ENCODE data around the gene GCLC. TPM values are rescaled to one million over a fixed set of nuclear protein-coding genes. Genes with fewer than 3 reads are reported as not detected.

GCLC gene
- total and polyA plus RNA-seq, 9 of the 15 experiments (the other 6 are each of a cell fraction or from before 2014, with no cell fraction given) = 3.9 to 20.0 (median 9.4) TPM

DNA sequence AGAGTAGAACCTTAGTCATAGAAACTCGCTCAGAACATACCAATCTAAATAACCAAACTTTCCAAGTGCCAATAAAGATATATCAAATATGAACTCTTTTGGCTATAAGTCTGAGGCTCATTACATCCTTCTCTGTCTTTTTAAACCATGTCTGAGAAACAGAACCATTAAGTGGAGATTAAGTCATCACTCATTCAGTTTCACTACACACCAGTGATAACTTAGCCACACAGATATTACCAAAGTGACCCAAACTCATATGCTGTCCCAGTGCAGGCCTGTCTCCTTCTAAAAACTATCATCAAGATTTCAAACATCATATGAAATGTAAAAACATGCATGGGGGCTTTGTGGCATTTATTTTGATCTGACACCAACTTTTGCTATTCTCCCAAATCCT lies 12.0 kb downstream of the GCLC start:
- peak overlapping the region; percentile 38; the same call in 1 of the 3 replicates for H3K27ac ChIP-seq (ENCODE audit: extremely low read depth, low read depth, low read length)
- H3K9ac ChIP-seq (ENCODE audit: insufficient read depth in 1 of 2, low read depth in 2 of 2, low read length in 2 of 2) = no peak overlapping the region
- DNase-seq (ENCODE audit: extremely low read depth in 1 of 4, low spot score in 3 of 4) (no peak), FAIRE-seq (no peak), ATAC-seq (peak; percentile 47)
- no peaks in the 10 kb centered on the region; the same call in 2 of the 3 replicates for H3K79me2 ChIP-seq (ENCODE audit: control insufficient read depth, insufficient read depth, low read length)
- POLR2A ChIA-PET = interaction anchor here (0.6 to 0.7 kb wide), 2 partner anchors 12 to 960 kb away, joined by 3 read pairs; partner anchors contain the start of gene GCLC
- H3K36me3 ChIP-seq (ENCODE audit: control insufficient read depth, insufficient read depth, low read length) = no peaks in the 10 kb centered on the region
- H3K27me3 ChIP-seq (ENCODE audit: control insufficient read depth in 2 of 2, insufficient read depth in 2 of 2, low read length in 2 of 2) = no peaks in the 10 kb centered on the region
- H3K4me3 ChIP-seq = no peak overlapping the region
- intact Hi-C loops (cut with micrococcal nuclease) (no loop called here), in situ Hi-C loops (cut with MboI) (no loop called here)
- no peaks in the 10 kb centered on the region for H3K9me1 ChIP-seq (ENCODE audit: control insufficient read depth, insufficient read depth, low read length)
- H3K9me3 ChIP-seq (replicated peaks; ENCODE audit: control insufficient read depth, insufficient read depth, low read depth, low read length) = no peaks in the 10 kb centered on the region
- H2AFZ ChIP-seq (ENCODE audit: low read depth, low read length) = no peak overlapping the region
- peak; percentile 61 for TF ChIP-seq MEIS2 (IDR thresholded peaks at IDR 0.05; ENCODE audit: partially characterized antibody)
- TF ChIP-seq SMAD2 (IDR thresholded peaks at IDR 0.05; ENCODE audit: low read depth, low read length) = no peak
- TF ChIP-seq, protein P1, sequence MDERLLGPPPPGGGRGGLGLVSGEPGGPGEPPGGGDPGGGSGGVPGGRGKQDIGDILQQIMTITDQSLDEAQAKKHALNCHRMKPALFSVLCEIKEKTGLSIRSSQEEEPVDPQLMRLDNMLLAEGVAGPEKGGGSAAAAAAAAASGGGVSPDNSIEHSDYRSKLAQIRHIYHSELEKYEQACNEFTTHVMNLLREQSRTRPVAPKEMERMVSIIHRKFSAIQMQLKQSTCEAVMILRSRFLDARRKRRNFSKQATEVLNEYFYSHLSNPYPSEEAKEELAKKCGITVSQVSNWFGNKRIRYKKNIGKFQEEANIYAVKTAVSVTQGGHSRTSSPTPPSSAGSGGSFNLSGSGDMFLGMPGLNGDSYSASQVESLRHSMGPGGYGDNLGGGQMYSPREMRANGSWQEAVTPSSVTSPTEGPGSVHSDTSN (CRISPR knock-in tag; IDR thresholded peaks at IDR 0.05; ENCODE audit: low read depth) = no peak
- TF ChIP-seq, protein P1 (tag; conservative IDR thresholded peaks at IDR 0.05; ENCODE audit: low read depth) = peak; percentile 32; the same call in 1 of the 2 replicates
- TF ChIP-seq HMG20A (CRISPR knock-in tag; conservative IDR thresholded peaks at IDR 0.05) = no peak
- TF ChIP-seq HDAC3 (IDR thresholded peaks at IDR 0.05; ENCODE audit: borderline replicate concordance, partially characterized antibody) = no peak
- BruUV-seq (replicated peaks) = no TSS peak
- H3K4me1 ChIP-seq (replicated peaks in 1 of 2; ENCODE audit: control insufficient read depth in 2 of 2, insufficient read depth in 2 of 2, low read length in 2 of 2) = peaks cover 0 to 20% of the 10 kb centered on the region in 2 experiments; a peak in 3 of 5 replicates
- CTCF ChIA-PET (ENCODE audit: low intra/inter-chr PET ratio) = interaction anchor here (0.7 kb wide), 1 partner anchor 40 kb away, joined by 3 read pairs; no protein-coding TSS in a partner anchor
- 41% methylated on average over 1 of the region's 1 CpG for WGBS (ENCODE audit: insufficient coverage, low coverage, missing lambda C conversion rate)
- H4K20me1 ChIP-seq (replicated peaks; ENCODE audit: control insufficient read depth, insufficient read depth, low read length) = peaks cover 10% of the 10 kb centered on the region; the same call in 1 of the 2 replicates
- H3K4me2 ChIP-seq (ENCODE audit: insufficient read depth, low read length) = no peak overlapping the region

Measured in K562 (cell line).